NCI-H345 treated with DMSO at 0.1 percent for 48 hours (cell line): ENCODE data around the gene OR2G2.

Experiments used
- DNase-seq: peaks from one replicate; lab custom pipeline; 2025; ENCODE audit not compliant: unreplicated experiment; lab: John Stamatoyannopoulos, UW

Gene OR2G2

DNA sequence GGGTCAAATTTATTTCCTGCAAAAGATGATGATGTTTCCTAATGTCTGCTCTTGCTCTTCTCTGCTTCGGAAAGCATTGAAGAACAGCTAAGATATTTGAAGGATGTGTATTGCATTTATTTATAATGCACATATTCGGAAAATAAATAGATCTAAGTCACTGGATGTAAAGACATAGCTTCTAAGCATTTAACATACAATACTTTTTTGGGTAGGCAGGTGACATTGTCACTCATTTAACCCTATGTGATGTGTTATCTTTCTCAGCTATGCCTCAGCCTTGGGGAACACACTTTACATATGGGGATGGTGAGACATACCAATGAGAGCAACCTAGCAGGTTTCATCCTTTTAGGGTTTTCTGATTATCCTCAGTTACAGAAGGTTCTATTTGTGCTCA, at the start of gene OR2G2:
OR2G2 (plus strand) TSS at position 301 of the 400 bp plus-strand sequence; CDS start at position 301, 0 bp downstream.
- no peak for DNase-seq

DNA sequence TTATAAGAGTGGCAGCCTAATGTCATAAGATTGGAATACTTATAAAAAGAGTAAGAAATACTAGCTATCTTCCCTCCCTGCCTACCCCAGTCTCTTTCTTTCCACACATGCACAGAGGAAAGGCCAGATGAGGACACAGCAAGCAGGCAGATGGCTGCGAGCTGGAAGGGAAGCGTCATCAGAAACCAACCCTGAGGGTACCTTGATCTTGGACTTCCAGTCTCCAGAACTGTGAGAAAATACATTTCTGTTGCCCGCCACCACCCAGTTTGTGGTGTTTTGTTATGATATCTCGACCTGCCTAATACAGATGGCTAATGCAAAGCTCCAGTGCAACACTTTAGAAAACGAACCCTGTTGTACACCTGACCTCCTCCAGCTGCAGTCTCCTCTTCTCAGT, 49.6 kb upstream of the OR2G2 start:
- DNase-seq, result no peak

DNA sequence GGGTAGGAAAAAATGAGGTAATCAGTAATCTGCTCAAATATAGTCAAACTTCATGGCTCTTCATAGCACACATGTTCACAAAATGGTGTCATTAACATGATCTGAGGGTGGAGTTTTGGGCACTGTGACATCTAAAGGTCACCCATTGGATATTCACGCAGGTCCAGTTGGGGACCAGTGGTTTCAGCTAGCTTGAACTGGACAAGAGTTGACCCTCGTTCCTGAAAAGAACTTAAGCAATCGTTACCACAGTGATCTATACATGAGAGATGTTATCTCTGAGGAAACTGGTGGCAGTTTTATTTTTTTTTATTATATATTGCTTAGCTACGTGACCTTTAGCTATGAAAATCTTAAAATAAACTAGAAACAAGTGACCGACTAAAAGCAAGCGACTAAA, 48.9 kb upstream of the OR2G2 start:
- DNase-seq, result no peak

DNA sequence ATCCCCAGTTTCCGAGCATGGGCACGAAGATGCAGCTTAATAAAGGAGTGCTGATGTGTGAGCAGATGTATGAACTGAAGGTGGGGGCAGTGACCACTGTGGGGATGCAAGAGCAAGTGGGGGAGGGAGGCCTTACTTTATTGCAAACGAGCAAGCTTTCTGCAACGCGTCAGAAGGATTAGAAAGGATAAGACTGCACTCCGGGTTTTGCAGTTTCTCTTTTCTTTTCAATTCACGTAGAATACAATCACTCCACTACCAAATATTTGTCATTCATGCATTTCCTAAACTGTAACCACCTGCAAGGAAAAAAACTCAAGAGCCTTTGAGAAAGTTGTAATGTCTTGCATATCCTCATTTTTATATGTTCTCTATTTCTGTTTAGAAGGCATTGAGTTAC, 47.6 kb upstream of the OR2G2 start:
- no peak for DNase-seq

- no peak for DNase-seq
Measured at GRCh38 chr1:247542811-247543210, 45.3 kb upstream of the OR2G2 start.

GRCh38 chr1:247548092-247548491, 40.1 kb upstream of the OR2G2 start:
- DNase-seq, result no peak

DNA sequence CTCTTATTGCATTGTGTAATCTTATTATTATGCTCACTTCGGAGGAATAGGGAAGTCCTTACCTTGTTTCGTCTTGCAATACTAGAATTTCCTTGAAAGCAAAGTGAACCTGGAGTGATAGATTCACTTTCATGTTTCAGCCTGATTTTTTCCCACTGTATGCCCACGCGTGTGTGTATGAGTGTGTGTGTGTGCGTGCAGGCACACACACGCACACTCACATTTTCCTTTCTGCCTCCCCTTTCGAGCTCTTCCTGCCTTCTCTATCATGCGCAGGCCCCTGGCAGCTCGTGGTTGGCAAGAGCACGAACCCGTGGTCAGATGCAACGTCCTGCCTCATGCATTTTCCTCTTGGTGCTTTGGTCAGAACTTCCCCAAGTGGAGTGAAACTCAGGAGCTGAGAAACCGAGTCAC, 39.4 kb upstream of the OR2G2 start, which contains the start of gene GCSAML:
GCSAML (plus strand) TSS at position 366 of the 414 bp plus-strand sequence. CDS start 58 bp downstream, outside the sequence.
- DNase-seq, result no peak

GRCh38 chr1:247551721-247552120, 36.4 kb upstream of the OR2G2 start:
- DNase-seq, result no peak

GRCh38 chr1:247552231-247552630, 35.9 kb upstream of the OR2G2 start:
- no peak for DNase-seq

DNA sequence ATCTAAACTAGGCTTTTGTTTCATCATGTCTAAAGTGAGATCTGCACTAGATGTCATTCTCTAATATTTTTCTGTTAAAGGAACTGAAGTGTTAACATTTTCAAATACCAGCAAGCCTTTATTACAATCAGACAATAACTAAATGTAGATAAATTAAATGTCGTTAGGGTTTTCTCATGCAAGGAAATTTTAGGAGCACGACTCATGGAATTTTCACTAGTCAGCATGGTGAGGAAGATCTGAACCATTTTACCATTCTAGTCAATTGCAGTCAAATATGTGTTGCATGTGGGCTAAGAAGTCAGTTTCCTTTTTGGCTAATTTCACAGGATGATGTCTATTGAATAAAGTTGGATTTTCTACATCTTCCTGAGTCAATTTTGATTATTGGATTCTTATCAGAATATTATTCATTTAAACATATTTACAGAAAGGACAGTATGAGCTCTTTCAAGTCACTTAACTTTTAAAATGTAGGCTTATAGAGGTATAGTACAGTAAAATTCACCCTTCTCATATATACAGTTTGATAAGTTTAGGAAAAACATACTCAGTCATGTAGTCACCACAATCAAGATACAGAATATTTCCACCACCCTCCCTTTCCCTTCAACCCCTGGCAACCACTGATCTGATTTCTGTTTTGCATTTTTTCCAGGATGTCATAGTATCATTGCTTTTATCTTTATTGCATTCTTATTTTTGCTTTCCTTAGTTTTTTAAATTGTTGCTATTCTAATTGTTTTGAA, 30.1 kb upstream of the OR2G2 start:
- no peak for DNase-seq

DNA sequence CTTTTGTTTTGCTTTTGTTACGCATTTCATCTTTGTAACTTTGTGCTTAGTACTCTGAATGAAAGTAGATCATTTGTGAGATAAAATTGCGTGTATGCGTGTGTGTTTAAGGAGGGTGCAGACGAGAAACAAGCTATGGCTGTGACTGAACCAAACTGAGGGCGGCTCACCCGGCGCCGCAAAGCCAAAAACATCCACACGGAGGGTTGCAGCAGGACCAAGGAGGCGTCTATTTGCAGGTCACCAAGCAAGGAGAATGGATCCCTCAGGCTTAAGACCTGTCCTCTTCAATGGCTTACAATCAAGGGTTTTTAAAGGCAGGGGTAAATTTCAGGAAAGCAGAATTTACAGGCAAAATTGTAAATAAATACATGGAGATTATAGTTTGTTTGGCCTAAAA, 26.4 kb upstream of the OR2G2 start:
- DNase-seq, result no peak

DNA sequence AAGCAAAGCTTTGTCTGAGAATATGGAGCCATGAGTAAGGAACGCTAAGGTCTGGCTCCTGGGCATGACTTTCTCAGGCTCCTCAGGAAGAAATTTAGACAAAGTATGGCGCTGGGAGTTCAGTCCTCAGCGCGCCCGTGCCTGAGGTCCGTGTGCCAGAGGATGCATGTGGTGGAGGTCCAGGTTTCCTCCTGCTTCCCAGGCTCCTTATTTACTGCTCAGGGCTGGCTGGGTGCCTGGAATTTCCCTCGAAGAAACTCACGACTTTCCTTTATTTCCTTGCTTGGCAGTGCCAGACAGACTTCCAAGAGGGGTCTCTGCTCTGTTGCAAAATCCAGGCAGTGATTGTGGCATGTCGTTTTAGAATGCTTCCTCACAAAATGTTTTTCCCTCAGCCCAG, 26.0 kb upstream of the OR2G2 start:
- no peak for DNase-seq

GRCh38 chr1:247574236-247574635, 13.9 kb upstream of the OR2G2 start:
- no peak for DNase-seq

DNA sequence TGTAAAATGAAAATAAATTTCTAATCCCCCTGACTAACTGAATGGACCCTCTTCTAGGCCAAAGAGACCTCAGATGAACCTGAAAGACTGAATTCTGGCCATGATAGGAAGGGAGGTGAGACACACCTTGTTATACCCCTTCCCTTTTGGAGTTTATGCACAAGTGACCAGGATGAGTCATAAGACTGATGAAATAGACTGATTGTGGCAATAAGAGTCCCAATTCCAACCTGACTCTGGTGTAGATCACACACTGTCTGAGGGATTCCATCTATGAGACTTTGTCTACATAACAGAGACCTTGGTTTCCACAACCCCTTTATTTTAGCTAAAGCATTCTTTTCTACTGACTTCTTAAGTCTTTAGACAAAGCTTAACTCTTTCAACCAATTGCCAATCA, 13.5 kb upstream of the OR2G2 start:
- no peak for DNase-seq

- no peak for DNase-seq
Measured at GRCh38 chr1:247576514-247576913, 11.6 kb upstream of the OR2G2 start.

DNA sequence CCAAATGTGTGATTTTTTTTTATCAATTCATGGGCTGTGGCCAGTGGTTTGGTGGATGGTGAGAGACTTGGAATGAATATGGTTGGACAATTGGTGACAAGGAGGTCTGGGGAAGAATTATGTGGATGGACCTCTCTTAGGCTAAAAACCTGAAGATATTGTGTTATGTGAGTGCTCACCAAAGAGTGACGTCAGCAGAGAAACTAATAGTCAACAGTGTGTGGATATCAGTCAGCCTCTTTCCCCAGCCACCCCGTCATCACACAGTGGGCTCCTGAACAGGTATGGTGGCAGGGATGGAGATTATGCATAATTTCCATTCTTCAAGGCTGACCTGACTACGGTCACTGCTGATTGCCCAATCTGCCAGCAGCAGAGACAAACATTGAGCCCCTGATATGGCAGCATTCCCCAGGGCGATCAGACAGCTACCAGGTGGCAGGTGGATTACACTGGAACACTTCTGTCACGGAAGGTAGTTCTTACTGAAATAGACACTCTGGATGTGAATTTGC, 9.2 kb upstream of the OR2G2 start:
- no peak for DNase-seq

- no peak for DNase-seq
Measured at GRCh38 chr1:247605286-247605685, 17.1 kb downstream of the OR2G2 start, which contains the start of gene OR2G3. TSS of gene OR2G3 (plus strand) at chr1:247605586. CDS start at chr1:247605586, 0 bp downstream.

DNA sequence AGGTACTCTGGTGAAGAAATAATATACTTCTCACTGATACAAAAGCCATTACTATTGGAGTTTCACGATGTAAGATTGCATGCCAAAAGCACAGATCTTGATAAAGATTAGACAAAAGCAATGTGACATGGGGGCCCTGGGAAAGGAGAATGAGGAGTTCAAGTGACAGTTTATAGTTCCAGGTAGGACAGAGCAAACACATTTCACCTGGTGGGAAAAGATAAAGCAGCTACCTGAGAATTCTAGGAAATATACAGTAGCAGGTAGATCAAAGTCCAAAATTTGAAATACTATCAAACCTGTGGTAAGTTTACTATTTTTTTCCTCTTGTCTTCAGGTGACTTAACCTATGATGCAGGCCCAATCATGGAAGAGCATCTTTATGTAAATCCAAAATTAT, 25.2 kb downstream of the OR2G2 start:
- no peak for DNase-seq

DNA sequence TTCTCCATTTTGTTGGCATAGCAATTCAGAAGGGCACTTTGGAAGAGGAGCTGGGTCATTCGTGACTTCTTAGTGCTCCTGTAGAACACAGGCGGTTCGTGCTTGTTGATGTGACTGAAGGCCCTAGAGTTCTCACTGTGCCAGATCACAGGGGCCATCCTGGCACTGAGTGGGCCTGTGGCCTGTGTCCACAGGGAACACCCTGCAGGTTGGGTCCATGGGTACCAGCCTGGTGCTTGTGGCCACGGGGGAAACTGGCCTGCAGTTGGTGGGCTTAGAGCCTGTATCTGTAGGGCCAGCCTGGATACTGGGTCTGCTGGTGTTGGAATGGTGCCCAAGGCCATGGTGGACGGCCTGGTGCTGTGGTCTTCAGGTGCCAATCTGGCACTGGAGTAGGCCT, 26.5 kb downstream of the OR2G2 start:
- no peak for DNase-seq

GRCh38 chr1:247627951-247628350, 39.8 kb downstream of the OR2G2 start:
- DNase-seq, result no peak

DNA sequence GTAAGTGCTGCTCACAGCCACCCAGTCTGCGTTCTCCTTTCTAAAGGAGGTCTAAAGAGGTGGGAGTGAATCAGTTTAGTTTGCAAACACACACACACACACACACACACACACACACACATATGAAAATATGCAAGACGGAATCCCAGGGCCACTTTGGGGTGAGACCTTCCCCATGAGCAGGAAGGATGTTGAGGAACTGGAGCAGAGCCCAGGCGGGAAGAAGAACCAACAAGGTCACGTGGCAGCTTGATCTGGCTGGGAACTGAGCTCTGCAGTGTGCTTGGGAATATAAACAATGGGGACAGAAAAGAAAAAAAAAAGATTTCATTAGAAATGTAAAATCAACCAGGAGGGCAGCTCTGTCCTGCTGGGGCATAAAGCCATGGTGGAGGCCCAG, 49.9 kb downstream of the OR2G2 start:
- DNase-seq, result no peak

DNA sequence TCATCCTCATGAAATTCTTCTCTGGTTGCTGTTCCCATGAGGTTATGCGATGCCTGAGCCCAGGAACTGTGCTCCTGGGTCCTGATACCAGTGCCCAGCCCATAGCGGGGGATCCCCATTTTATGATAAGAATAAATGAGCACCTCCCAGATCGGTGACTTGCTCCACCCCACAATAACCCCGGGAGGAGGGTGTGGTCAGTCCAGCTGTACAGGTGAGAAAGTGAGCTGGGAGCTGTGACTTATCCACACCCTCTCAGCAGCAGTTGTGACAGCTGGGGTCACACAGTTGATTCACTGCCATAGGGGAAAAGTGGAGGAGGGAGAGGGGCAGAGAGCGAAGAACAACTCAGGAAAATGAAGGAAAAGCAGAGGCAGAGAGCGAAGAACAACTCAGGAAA, 50.6 kb downstream of the OR2G2 start:
- no peak for DNase-seq
